Activated CD4-positive, alpha-beta T cell treated with anti-CD3 and anti-CD28 coated beads, Interleukin-2, amount 10 ng/mL, durations not matched to agents 7 days and 5 days (primary cell): ENCODE measurements around the gene PIGW. TPM values are rescaled to one million over a fixed set of nuclear protein-coding genes. Genes with fewer than 3 reads are reported as not detected.

Experiments used
- CTCF ChIA-PET: fragments of 350-600 bp; sonication (Branson Sonifier 250); formaldehyde crosslinking; loops from one replicate; lab custom pipeline; 2021; ENCODE audit warnings: antibody characterized with exemption; lab: Charles Lee
- POLR2A ChIA-PET: fragments of 350-600 bp; sonication (Branson Sonifier 250); formaldehyde crosslinking; loops from one replicate; lab custom pipeline; 2021; ENCODE audit warnings: antibody characterized with exemption; lab: Charles Lee
- DNase-seq: peaks from one replicate; pipeline ENCODE4 v3.0.0-alpha.2; 2020
- H3K27ac Mint-ChIP-seq: one replicate; pipeline ENCODE4 v1.8.0; 2021; ENCODE audit warnings: mild to moderate bottlenecking, moderate library complexity, mixed read lengths
- H3K27me3 Mint-ChIP-seq: one replicate; pipeline ENCODE4 v1.8.0; 2021; ENCODE audit warnings: mixed read lengths
- H3K36me3 Mint-ChIP-seq: one replicate; pipeline ENCODE4 v1.8.0; 2021; ENCODE audit warnings: low read depth, mixed read lengths
- H3K4me1 Mint-ChIP-seq: one replicate; pipeline ENCODE4 v1.8.0; 2021; ENCODE audit warnings: mixed read lengths
- H3K4me3 Mint-ChIP-seq: one replicate; pipeline ENCODE4 v1.8.0; 2021; ENCODE audit warnings: mild to moderate bottlenecking, moderate library complexity, mixed read lengths
- H3K9me3 Mint-ChIP-seq: one replicate; pipeline ENCODE4 v1.8.0; 2021; ENCODE audit warnings: mixed read lengths
- total RNA-seq, 2 experiments: library from RNA; stranded (reverse); gene quantifications; one replicate each; pipeline ENCODE4 v1.2.3, GENCODE V29; 2021

Gene PIGW
- total RNA-seq, 2 experiments from 2014 or later = 12.8 to 15.2 TPM

GRCh38 chr17:36511216-36511615, 23.6 kb upstream of the PIGW start:
- CTCF ChIA-PET = no interaction called here

GRCh38 chr17:36512641-36513040, 22.1 kb upstream of the PIGW start:
- POLR2A ChIA-PET = no interaction called here
- DNase-seq = no peak
- Mint-ChIP-seq H3K4me3 (no peak overlapping the region), H3K27me3 (no peaks in the 10 kb centered on the region), H3K27ac (peak overlapping the region; percentile 41), H3K36me3 (peaks cover 29% of the 10 kb centered on the region), H3K9me3 (no peaks in the 10 kb centered on the region), H3K4me1 (no peaks in the 10 kb centered on the region)
- CTCF ChIA-PET = interaction anchor here (1.0 kb wide), 1 partner anchor 30 kb away, joined by 3 read pairs; no protein-coding TSS in a partner anchor

More at GRCh38 chr17:36511216-36511615, 23.6 kb upstream of the PIGW start:
- Mint-ChIP-seq H3K4me3 (no peak overlapping the region), H3K4me1 (no peaks in the 10 kb centered on the region), H3K27ac (no peak overlapping the region), H3K36me3 (peaks cover 23% of the 10 kb centered on the region), H3K27me3 (no peaks in the 10 kb centered on the region), H3K9me3 (no peaks in the 10 kb centered on the region)
- POLR2A ChIA-PET = no interaction called here
- no peak for DNase-seq

- Mint-ChIP-seq H3K27me3 (no peaks in the 10 kb centered on the region), H3K4me3 (no peak overlapping the region), H3K4me1 (no peaks in the 10 kb centered on the region), H3K36me3 (peaks cover 40% of the 10 kb centered on the region), H3K9me3 (no peaks in the 10 kb centered on the region), H3K27ac (no peak overlapping the region)
- ChIA-PET POLR2A (no interaction called here), CTCF (no interaction called here)
- no peak for DNase-seq
These were observed 19.9 kb upstream of the PIGW start for GRCh38 chr17:36514856-36515255.

- CTCF ChIA-PET = no interaction called here
- H3K4me3 Mint-ChIP-seq = no peak overlapping the region
- no peak overlapping the region for H3K27ac Mint-ChIP-seq
- no peak for DNase-seq
- H3K4me1 Mint-ChIP-seq = no peaks in the 10 kb centered on the region
- no peaks in the 10 kb centered on the region for H3K9me3 Mint-ChIP-seq
- POLR2A ChIA-PET = no interaction called here
- H3K27me3 Mint-ChIP-seq = no peaks in the 10 kb centered on the region
- peaks cover 43% of the 10 kb centered on the region for H3K36me3 Mint-ChIP-seq
These were observed 18.9 kb upstream of the PIGW start for GRCh38 chr17:36515837-36516236.

GRCh38 chr17:36523113-36523512, 11.7 kb upstream of the PIGW start:
- Mint-ChIP-seq H3K9me3 (no peaks in the 10 kb centered on the region), H3K4me1 (peaks cover 21% of the 10 kb centered on the region), H3K36me3 (peaks cover 55% of the 10 kb centered on the region), H3K4me3 (no peak overlapping the region), H3K27ac (no peak overlapping the region), H3K27me3 (no peaks in the 10 kb centered on the region)
- POLR2A ChIA-PET = no interaction called here
- CTCF ChIA-PET = interaction anchor here (0.6 to 0.7 kb wide), 4 partner anchors 38 to 868 kb away, joined by 3 to 5 read pairs (median 4); no protein-coding TSS in a partner anchor
- DNase-seq = no peak

- DNase-seq = no peak
- H3K4me1 Mint-ChIP-seq = peaks cover 24% of the 10 kb centered on the region
- POLR2A ChIA-PET = no interaction called here
These were observed 10.3 kb upstream of the PIGW start for GRCh38 chr17:36524428-36524876.

GRCh38 chr17:36525113-36525512, 9.7 kb upstream of the PIGW start:
- no peak for DNase-seq
- H3K4me1 Mint-ChIP-seq = peaks cover 26% of the 10 kb centered on the region
- no peak overlapping the region for H3K27ac Mint-ChIP-seq
- H3K9me3 Mint-ChIP-seq = no peaks in the 10 kb centered on the region
- no peak overlapping the region for H3K4me3 Mint-ChIP-seq
- peaks cover 54% of the 10 kb centered on the region for H3K36me3 Mint-ChIP-seq
- ChIA-PET CTCF (interaction anchor here (1.9 kb wide), 1 partner anchor 9 kb away, joined by 11 read pairs; the partner anchor contains the start of genes MYO19 and PIGW), POLR2A (no interaction called here)
- H3K27me3 Mint-ChIP-seq = no peaks in the 10 kb centered on the region

More at GRCh38 chr17:36524428-36524876, 10.3 kb upstream of the PIGW start:
- no peak overlapping the region for H3K4me3 Mint-ChIP-seq
- H3K9me3 Mint-ChIP-seq = no peaks in the 10 kb centered on the region
- H3K27me3 Mint-ChIP-seq = no peaks in the 10 kb centered on the region
- H3K27ac Mint-ChIP-seq = peak overlapping the region; percentile 14
- CTCF ChIA-PET = interaction anchor here (1.0 to 1.9 kb wide), 3 partner anchors 10 to 33 kb away, joined by 3 to 11 read pairs (median 3); partner anchors contain the start of genes MYO19 and PIGW
- peaks cover 56% of the 10 kb centered on the region for H3K36me3 Mint-ChIP-seq

- H3K27ac Mint-ChIP-seq = no peak overlapping the region
- H3K9me3 Mint-ChIP-seq = no peaks in the 10 kb centered on the region
- DNase-seq = no peak
- no peaks in the 10 kb centered on the region for H3K27me3 Mint-ChIP-seq
- peaks cover 46% of the 10 kb centered on the region for H3K36me3 Mint-ChIP-seq
- peaks cover 26% of the 10 kb centered on the region for H3K4me1 Mint-ChIP-seq
- ChIA-PET POLR2A (no interaction called here), CTCF (no interaction called here)
- no peak overlapping the region for H3K4me3 Mint-ChIP-seq
These were observed 8.9 kb upstream of the PIGW start for GRCh38 chr17:36525888-36526287.

GRCh38 chr17:36527621-36528250, 7.1 kb upstream of the PIGW start:
- DNase-seq = no peak
- Mint-ChIP-seq H3K4me3 (no peak overlapping the region), H3K27ac (no peak overlapping the region), H3K4me1 (peaks cover 38% of the 10 kb centered on the region), H3K9me3 (no peaks in the 10 kb centered on the region), H3K27me3 (no peaks in the 10 kb centered on the region), H3K36me3 (peaks cover 49% of the 10 kb centered on the region)
- ChIA-PET CTCF (interaction anchor here (0.7 kb wide), 1 partner anchor 69 kb away, joined by 3 read pairs; no protein-coding TSS in a partner anchor), POLR2A (interaction anchor here (0.5 kb wide), 1 partner anchor 18 kb away, joined by 3 read pairs; no protein-coding TSS in a partner anchor)

GRCh38 chr17:36529121-36529520, 5.7 kb upstream of the PIGW start:
- Mint-ChIP-seq H3K27me3 (no peaks in the 10 kb centered on the region), H3K27ac (no peak overlapping the region), H3K9me3 (no peaks in the 10 kb centered on the region), H3K4me3 (no peak overlapping the region), H3K4me1 (peaks cover 49% of the 10 kb centered on the region), H3K36me3 (peaks cover 52% of the 10 kb centered on the region)
- POLR2A ChIA-PET = interaction anchor here (0.5 to 0.7 kb wide), 2 partner anchors 55 to 63 kb away, joined by 3 read pairs; partner anchors contain the start of gene DHRS11
- CTCF ChIA-PET = no interaction called here
- DNase-seq = no peak

- ChIA-PET POLR2A (no interaction called here), CTCF (interaction anchor here (1.0 kb wide), 1 partner anchor 25 kb away, joined by 5 read pairs; no protein-coding TSS in a partner anchor)
- no peak for DNase-seq
- Mint-ChIP-seq H3K27me3 (no peaks in the 10 kb centered on the region), H3K36me3 (peaks cover 37% of the 10 kb centered on the region), H3K27ac (peak overlapping the region; percentile 44), H3K9me3 (peaks cover 3% of the 10 kb centered on the region), H3K4me1 (peaks cover 48% of the 10 kb centered on the region), H3K4me3 (no peak overlapping the region)
These were observed 2.3 kb upstream of the PIGW start for GRCh38 chr17:36532435-36532975.

GRCh38 chr17:36533935-36534839, 600 bp upstream of the PIGW start:
- Mint-ChIP-seq H3K4me3 (peak overlapping the region; percentile 93), H3K27ac (peak overlapping the region; percentile 99), H3K36me3 (peaks cover 37% of the 10 kb centered on the region), H3K4me1 (peaks cover 46% of the 10 kb centered on the region), H3K27me3 (no peaks in the 10 kb centered on the region), H3K9me3 (peaks cover 3% of the 10 kb centered on the region)
- DNase-seq = peak; percentile 60
- POLR2A ChIA-PET = interaction anchor here (0.9 kb wide), 1 partner anchor 11 kb away, joined by 4 read pairs; no protein-coding TSS in a partner anchor
- CTCF ChIA-PET = interaction anchor here (1.0 to 2.3 kb wide), 7 partner anchors 8 to 643 kb away, joined by 3 to 11 read pairs (median 4); no protein-coding TSS in a partner anchor
